KMS-11 (cell line): ENCODE measurements around the gene CAST.

Experiments used
- H2AFZ ChIP-seq: fragments of 200-600 bp; sonication (generic); 2 replicates; pipeline ENCODE4 v1.6.1; 2016; ENCODE audit warnings: antibody characterized with exemption, mixed run types, low read depth
- H3K27ac ChIP-seq: fragments of 200-600 bp; sonication (generic); 2 replicates; pipeline ENCODE4 v1.6.1; 2016; ENCODE audit warnings: mild to moderate bottlenecking, mixed run types
- H3K27me3 ChIP-seq: fragments of 200-600 bp; sonication (generic); 2 replicates; pipeline ENCODE4 v1.6.1; 2017; ENCODE audit warnings: mild to moderate bottlenecking, low read depth, mixed run types, moderate library complexity; ENCODE audit not compliant: insufficient read depth
- H3K36me3 ChIP-seq: fragments of 200-600 bp; sonication (generic); 2 replicates; pipeline ENCODE4 v1.6.1; 2017; ENCODE audit warnings: mild to moderate bottlenecking, mixed run types; ENCODE audit not compliant: insufficient read depth
- H3K4me1 ChIP-seq: fragments of 200-600 bp; sonication (generic); 2 replicates; pipeline ENCODE4 v1.6.1; 2016; ENCODE audit warnings: mild to moderate bottlenecking, low read depth, mixed run types; ENCODE audit not compliant: poor library complexity, severe bottlenecking
- H3K4me2 ChIP-seq: fragments of 200-600 bp; sonication (generic); 2 replicates; pipeline ENCODE4 v1.7.0; 2016; ENCODE audit warnings: mild to moderate bottlenecking, mixed run types
- H3K4me3 ChIP-seq: fragments of 200-600 bp; sonication (generic); IDR thresholded peaks from 2 replicates; pipeline ENCODE4 v1.6.1; 2017; ENCODE audit warnings: low read depth, low read length, mixed read lengths; ENCODE audit not compliant: insufficient read depth
- H3K79me2 ChIP-seq: fragments of 200-600 bp; sonication (generic); 2 replicates; pipeline ENCODE4 v1.6.1; 2016; ENCODE audit warnings: low read depth, mixed run types; ENCODE audit not compliant: insufficient read depth
- H3K9ac ChIP-seq: fragments of 200-600 bp; sonication (generic); 2 replicates; pipeline ENCODE4 v1.6.1; 2016; ENCODE audit warnings: mild to moderate bottlenecking, mixed run types
- H4K20me1 ChIP-seq: fragments of 200-600 bp; sonication (generic); 2 replicates; pipeline ENCODE4 v1.6.1; 2016; ENCODE audit warnings: mild to moderate bottlenecking, mixed run types; ENCODE audit not compliant: insufficient read depth
- CTCF ChIP-seq: fragments of 200-600 bp; sonication (generic); conservative IDR thresholded peaks from 2 replicates; pipeline ENCODE4 v1.6.1; 2017; ENCODE audit warnings: low read depth, mild to moderate bottlenecking, antibody characterized with exemption, low read length, moderate library complexity, mixed read lengths

The CAST gene

GRCh38 chr5:96780626-96781025 lies 118.5 kb downstream of the CAST start:
- H3K36me3 ChIP-seq, result no peaks in the 10 kb centered on the region; the same call in 1 of the 2 replicates
- H3K79me2 ChIP-seq, result no peaks in the 10 kb centered on the region
- H3K9ac ChIP-seq, result no peak overlapping the region
- no peak for TF ChIP-seq CTCF
- no peaks in the 10 kb centered on the region for H4K20me1 ChIP-seq
- H3K27ac ChIP-seq, result no peak overlapping the region
- H2AFZ ChIP-seq, result no peak overlapping the region
- H3K4me2 ChIP-seq, result no peak overlapping the region
- H3K4me1 ChIP-seq, result no peaks in the 10 kb centered on the region
- H3K4me3 ChIP-seq, result no peak overlapping the region
- H3K27me3 ChIP-seq, result no peaks in the 10 kb centered on the region

- Histone ChIP-seq H3K4me2 (no peak overlapping the region), H3K9ac (no peak overlapping the region), H3K27ac (no peak overlapping the region)
These were observed 119.1 kb downstream of the CAST start for GRCh38 chr5:96781031-96781971.

GRCh38 chr5:96783326-96783725 lies 121.2 kb downstream of the CAST start:
- Histone ChIP-seq H3K4me3 (no peak overlapping the region), H2AFZ (no peak overlapping the region), H3K9ac (no peak overlapping the region), H3K36me3 (no peaks in the 10 kb centered on the region; the same call in 1 of the 2 replicates), H3K4me1 (peaks cover 7% of the 10 kb centered on the region), H3K79me2 (no peaks in the 10 kb centered on the region), H4K20me1 (no peaks in the 10 kb centered on the region), H3K27me3 (no peaks in the 10 kb centered on the region), H3K27ac (no peak overlapping the region), H3K4me2 (no peak overlapping the region)
- TF ChIP-seq CTCF, result no peak

More at GRCh38 chr5:96781031-96781971, 119.1 kb downstream of the CAST start:
- Histone ChIP-seq H3K4me1 (no peaks in the 10 kb centered on the region), H2AFZ (no peak overlapping the region), H3K36me3 (no peaks in the 10 kb centered on the region; the same call in 1 of the 2 replicates), H4K20me1 (no peaks in the 10 kb centered on the region), H3K4me3 (no peak overlapping the region), H3K79me2 (no peaks in the 10 kb centered on the region), H3K27me3 (no peaks in the 10 kb centered on the region)
- TF ChIP-seq CTCF, result no peak

DNA sequence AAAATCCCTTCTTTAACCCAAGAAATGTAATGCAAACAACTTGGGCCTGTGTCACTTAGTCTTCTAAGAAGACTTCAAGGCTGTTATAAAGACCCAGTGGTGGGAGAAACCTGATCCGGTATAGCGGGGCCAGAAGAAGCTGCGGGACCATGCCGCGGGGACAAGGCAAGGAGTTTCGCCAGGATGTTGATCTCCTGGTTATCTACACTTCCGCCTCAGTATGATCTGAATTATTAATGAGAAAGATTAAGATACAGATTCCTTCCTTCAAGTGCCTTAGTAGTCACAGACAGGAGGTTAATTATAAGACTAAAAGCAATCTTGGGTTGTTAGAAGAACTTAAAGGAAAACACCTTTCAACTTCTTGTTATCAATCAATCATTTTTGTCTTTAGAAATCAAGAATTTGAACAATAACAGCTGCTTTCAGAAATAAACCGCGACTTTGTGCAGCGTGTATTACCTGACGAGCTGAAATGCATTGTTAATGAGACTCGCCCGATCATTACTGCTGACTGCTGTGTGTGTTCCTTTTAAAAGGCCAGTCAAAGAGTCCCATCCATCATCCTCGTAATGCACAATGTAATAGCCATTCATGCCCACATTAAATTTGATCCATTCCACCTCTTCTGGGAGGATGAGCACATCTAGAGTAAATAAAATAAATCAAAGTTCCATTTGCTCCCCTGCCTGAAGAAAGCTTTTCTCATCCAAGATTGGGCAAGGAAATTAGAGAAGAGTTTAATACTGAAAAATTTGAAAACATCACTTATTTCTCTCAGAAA lies 123.3 kb downstream of the CAST start:
- Histone ChIP-seq H3K79me2 (no peaks in the 10 kb centered on the region), H3K4me3 (no peak overlapping the region), H3K9ac (no peak overlapping the region), H3K27ac (no peak overlapping the region), H3K4me1 (peaks cover 14% of the 10 kb centered on the region), H2AFZ (no peak overlapping the region), H3K36me3 (no peaks in the 10 kb centered on the region; the same call in 1 of the 2 replicates), H4K20me1 (no peaks in the 10 kb centered on the region), H3K27me3 (no peaks in the 10 kb centered on the region), H3K4me2 (no peak overlapping the region)
- TF ChIP-seq CTCF, result no peak
